HG03064 (cell line): Measurements from ENCODE around the gene GNAL.
"Not testable (repeated sequence)": the region's sequence is repeated elsewhere in the genome, so short reads cannot be mapped to it uniquely, and the experiment has no call there.

Experiments
- ATAC-seq: cut with Tn5 transposase; IDR thresholded peaks from one replicate; pipeline ENCODE4 v1.9.1; 2021; ENCODE audit warnings: low read depth; ENCODE audit not compliant: unreplicated experiment

Gene GNAL

DNA sequence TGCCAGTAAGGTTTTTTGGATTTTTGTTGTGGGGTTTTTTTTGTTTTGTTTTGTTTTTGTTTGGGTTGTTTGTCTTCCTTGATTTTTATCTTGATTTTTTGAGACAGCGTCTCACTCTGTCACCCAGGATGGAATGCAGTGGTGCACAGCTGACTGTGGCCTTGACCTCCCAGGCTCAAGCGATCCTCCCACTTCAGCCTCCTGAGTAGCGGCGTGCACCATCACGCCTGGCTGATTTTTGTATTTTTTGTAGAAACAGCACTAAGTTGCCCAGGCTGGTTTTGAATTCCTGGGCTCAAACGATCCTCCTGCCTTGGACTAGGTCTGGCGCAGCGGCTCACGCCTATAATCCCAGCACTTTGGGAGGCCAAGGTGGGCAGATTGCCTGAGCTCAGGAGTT, 202.7 kb downstream of the GNAL start:
- ATAC-seq = no peak

DNA sequence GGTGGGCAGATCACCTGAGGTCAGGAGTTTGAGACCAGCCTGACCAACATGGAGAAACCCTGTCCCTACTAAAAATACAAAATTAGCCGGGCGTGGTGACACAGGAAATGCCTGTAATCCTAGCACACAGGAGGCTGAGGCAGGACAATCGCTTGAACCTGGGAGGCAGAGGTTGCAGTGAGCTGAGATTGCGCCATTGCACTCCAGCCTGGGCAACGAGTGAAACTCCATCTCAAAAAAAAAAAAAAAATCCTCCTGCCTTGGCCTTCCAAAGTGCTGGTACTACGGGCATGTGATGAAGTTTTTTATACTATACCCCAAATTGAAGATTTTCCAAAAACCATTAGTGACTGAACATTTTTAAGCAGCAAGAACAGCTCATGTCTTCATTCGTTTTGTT, 203.4 kb downstream of the GNAL start:
- ATAC-seq = not testable (repeated sequence)

- ATAC-seq = no peak
These were observed 208.7 kb downstream of the GNAL start for GRCh38 chr18:11897781-11898180.

DNA sequence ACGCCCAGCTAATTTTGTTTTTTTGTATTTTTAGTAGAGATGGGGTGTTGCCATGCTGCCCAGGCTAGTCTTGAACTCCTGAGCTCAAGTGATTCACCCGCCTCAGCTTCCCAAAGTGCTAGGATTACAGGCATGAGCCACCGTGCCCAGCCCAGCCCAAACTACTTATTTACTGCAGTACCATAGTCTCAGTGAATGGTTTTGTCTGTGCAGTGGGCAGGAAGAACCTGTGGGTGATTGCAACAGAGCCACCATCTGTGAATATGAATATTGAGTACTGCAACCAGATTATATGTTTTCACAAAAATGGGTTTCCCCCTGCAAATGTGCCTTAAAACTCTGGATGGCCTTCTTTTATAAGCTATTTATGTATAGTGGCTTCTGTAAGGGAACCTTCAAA, 210.0 kb downstream of the GNAL start:
- ATAC-seq = no peak

DNA sequence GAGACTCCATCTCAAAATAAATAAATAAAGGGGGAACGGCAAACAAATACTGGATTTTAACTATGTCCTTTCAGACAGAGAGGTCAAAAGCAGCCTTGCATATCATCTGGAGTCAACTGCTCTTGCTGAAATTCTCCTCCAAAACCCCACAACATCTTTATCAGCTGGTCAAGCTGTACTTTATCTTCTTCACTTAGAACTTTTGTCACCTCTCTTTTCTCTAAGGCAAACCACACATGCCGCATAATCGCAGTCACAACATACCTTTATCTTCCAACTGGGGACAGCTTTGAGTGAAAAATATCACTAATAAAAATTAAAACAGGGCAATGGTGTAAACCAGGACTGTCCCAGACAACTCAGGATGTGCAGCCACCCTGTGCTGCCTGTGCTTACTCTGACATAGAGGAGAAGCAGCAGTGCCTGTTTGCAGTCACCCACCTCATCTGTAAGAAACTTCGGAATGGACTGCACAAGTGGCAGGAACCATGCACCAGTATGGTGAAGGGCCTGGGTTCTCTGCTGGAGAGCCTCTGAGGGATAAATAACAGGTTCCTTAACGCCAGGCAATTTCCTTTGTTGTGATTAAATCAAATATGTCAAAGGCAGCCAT, 212.9 kb downstream of the GNAL start:
- no peak for ATAC-seq

GRCh38 chr18:11902522-11903292, 213.6 kb downstream of the GNAL start:
- ATAC-seq = no peak

GRCh38 chr18:11905613-11906012, 216.5 kb downstream of the GNAL start:
- no peak for ATAC-seq

DNA sequence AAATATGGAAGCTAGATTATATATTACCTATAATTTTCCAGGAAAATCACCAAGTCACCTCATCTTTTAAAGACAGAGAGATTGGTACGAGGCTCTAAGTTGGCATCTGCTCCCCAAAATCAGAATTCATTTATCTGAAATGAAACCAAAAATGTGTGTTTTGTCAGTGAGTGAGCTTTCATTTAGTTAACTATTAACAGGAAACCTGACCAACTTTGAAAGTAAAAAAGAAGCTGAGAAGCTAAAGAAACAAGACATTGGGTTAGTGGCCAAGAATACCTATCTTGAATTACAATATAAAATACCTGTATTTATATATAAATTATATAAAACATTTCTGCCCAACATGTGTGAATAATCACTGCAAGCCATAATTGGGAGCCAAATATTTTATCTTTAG, 217.1 kb downstream of the GNAL start:
- ATAC-seq = no peak

DNA sequence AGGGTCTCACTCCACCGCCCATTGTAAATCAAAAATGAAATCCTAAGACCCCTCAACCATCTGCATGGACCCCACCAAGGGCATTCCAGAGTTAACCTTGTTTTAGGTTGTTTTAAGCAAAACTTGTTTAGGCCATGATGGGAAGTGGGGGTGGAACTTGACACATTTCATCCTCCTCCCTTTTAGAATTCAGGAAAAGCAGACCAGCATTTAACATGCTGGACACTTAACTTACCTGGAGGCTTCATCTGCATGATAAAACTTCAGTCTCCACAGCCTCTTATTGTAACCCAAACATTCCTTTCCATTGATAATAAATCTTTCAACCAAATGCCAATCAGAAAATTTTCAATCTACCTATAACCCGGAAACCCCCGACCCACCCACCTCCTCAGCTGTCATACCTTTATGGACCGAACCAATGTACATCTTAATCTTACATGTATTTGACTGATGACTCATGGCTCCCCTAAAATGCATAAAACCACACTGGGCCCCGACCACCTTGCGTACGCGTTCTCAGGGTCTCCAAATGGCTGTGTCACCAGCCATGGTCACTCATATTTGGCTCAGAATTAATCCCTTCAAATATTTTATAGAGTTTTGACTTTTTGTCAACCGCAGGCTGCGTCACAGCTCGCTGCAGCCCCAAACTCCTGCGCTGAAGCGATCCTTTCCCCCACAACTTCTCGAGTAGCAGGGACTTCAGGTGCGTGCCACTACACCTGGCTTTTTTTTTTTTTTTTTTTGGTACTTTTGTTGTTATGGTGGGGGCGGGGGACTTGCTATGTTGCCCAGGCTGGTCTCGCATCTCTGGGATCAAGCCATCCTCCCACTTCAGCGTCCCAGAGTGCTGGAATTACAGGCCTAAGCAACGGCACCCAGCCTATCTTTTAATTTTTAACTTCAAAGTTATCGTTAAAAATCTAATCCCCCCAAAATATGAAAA, 218.1 kb downstream of the GNAL start:
- no peak for ATAC-seq

- ATAC-seq = peak; percentile 75
These were observed 219.4 kb downstream of the GNAL start, which contains the start of gene MPPE1 for GRCh38 chr18:11908182-11909060. MPPE1 (minus strand) TSS chr18:11908317; CDS start chr18:11897264, 11,053 bp downstream.

DNA sequence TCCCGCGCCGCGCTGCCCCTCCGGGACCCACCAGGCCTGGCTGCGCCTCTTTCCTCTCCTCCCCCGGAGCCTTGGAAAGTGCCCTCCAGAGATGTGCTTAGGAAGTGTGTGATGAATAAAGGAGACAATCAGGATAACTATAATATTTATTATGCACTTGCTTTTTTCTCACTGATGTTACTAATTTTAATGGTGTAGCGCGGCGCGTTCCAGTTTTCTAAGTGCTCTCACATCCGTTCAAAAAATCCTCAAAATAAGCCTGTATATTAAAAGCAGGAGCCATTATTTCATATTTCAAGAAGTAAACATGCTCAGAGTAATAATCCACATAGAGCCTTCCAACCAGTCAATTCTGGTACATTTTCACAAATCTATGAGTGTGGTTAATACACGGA, 220.0 kb downstream of the GNAL start:
- ATAC-seq = peak; percentile 8

- ATAC-seq = no peak
These were observed 220.5 kb downstream of the GNAL start for GRCh38 chr18:11909591-11910026.

DNA sequence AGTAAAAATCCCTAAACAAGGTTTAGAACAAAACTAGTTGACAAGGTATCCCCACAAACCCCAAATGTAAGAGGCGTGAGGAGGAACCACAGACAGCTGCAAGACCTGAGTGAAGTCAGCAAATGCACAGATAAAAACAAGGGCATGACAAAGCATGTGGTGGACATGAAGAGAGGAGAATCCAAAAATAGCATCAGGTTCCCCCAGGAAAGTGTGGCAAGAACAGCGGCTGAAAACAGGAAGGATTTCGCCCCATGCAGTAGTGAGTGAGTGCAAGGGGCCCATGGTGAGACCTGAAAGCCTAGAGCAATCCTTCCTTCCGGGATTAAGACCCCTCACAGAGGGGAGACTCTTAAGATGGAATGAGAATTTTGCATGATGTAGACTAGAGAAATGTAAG, 227.8 kb downstream of the GNAL start:
- ATAC-seq = not testable (repeated sequence)

GRCh38 chr18:11919522-11919921, 230.5 kb downstream of the GNAL start:
- ATAC-seq = not testable (repeated sequence)

DNA sequence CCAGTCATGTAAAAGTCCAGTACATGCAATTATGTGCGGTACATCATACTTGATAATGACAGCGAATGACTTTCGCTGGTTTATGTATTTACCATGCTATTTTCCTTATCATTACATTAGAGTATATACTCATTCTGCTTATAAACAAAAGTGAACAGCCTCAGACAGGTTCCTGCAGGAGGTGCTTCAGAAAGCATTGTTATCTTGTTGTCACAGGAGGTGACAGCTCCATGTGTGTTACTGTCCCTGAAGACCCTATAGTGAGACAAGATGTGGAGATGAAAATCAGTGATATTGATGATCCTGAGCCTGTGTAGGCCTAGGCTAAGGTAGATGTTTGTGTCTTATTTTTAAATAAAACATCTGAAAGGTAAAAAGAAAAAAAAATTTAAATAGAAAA, 234.4 kb downstream of the GNAL start:
- no peak for ATAC-seq

GRCh38 chr18:11925800-11926481, 236.9 kb downstream of the GNAL start:
- ATAC-seq = no peak

DNA sequence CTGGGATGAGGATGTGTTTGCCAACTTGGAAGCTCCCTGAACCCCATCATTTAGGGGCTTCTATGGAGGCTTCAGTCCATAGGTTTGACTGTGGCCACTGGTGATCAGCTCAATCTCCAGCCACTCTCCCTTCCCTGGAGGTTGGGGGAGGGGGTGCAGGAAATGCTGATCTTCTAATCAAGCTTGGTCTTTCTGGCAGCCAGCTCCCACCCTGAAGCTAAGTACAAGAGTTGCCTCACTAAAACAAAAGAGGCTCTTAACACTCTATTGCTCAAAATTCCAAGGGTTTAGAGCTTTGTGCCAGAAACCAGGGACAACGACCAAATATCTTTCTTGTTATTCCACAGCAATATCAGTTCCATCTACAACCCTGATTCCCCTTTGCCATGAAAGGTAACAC, 238.4 kb downstream of the GNAL start:
- no peak for ATAC-seq

DNA sequence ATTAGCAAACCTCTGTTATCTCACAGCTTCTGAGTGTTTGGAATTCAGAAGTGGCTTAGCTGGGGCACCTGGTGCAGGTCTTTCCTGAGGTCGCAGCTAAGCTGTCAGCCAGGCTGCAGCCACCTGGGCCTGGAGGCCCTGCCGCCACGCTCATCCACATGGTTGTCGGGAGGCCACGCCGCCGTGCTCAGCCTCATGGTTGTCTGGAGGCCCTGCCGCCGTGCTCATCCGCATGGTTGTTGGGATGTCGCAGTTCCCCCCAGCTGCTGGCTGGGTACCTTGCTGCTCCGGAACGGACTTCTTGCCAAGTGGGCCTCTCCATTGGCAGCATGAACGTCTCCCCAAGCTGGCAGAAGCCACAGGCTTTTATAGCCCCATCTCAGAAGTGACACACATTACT, 243.3 kb downstream of the GNAL start:
- no peak for ATAC-seq
